Measurements from ENCODE around the gene SURF1. TPM values are rescaled to one million over a fixed set of nuclear protein-coding genes. Genes with fewer than 3 reads are reported as not detected.

SURF1 gene
- total RNA-seq, 1 experiment from 2014 or later: 45.6 TPM

- no peak for ATAC-seq
- H3K36me3 ChIP-seq (ENCODE audit: control insufficient read depth, insufficient read depth, low read length): no peaks in the 10 kb centered on the region
- CTCF ChIA-PET: no interaction called here
- no peak overlapping the region for H3K4me3 ChIP-seq (ENCODE audit: low read depth in 2 of 2, low read length in 2 of 2)
- DNase-seq (ENCODE audit: low read depth, low spot score): no peak
- in situ Hi-C loops (cut with HindIII; ENCODE audit: low pct_unique_long_range_greater_than_20kb, low sequenced_read_pairs): no loop called here
- H3K27me3 ChIP-seq (ENCODE audit: control insufficient read depth, insufficient read depth, low read length): no peaks in the 10 kb centered on the region
- no peaks in the 10 kb centered on the region for H3K4me1 ChIP-seq (ENCODE audit: control insufficient read depth, insufficient read depth, low read length)
- no peak for TF ChIP-seq POLR2AphosphoS5 (IDR thresholded peaks at IDR 0.05; ENCODE audit: low read depth, low read length)
- no peak for TF ChIP-seq CTCF (IDR thresholded peaks at IDR 0.05)
- TF ChIP-seq REST (IDR thresholded peaks at IDR 0.05; ENCODE audit: insufficient read depth in 1 of 2, low read depth in 2 of 2, low read length in 1 of 2): no peak
- TF ChIP-seq TCF7L2 (IDR thresholded peaks at IDR 0.05; ENCODE audit: low read depth, low read length): no peak
- no peak for TF ChIP-seq SIN3A (IDR thresholded peaks at IDR 0.05; ENCODE audit: borderline replicate concordance, insufficient read depth, low read depth, low read length)
- H3K9me3 ChIP-seq (ENCODE audit: control insufficient read depth, insufficient read depth, low read depth, low read length): no peaks in the 10 kb centered on the region
- POLR2A ChIA-PET: no interaction called here
- no peak overlapping the region for H3K27ac ChIP-seq (ENCODE audit: low read length)
- no TSS peak for BruUV-seq (replicated peaks)
- intact Hi-C loops (cut with micrococcal nuclease; ENCODE audit: unreplicated experiment): no loop called here
Measured at GRCh38 chr9:133323211-133323610, 33.1 kb downstream of the SURF1 start.

- TF ChIP-seq REST (IDR thresholded peaks at IDR 0.05; ENCODE audit: insufficient read depth in 1 of 2, low read depth in 2 of 2, low read length in 1 of 2): no peak
- TF ChIP-seq CTCF (IDR thresholded peaks at IDR 0.05): no peak
- TF ChIP-seq SIN3A (IDR thresholded peaks at IDR 0.05; ENCODE audit: borderline replicate concordance, insufficient read depth, low read depth, low read length): no peak
- no peak for TF ChIP-seq TCF7L2 (IDR thresholded peaks at IDR 0.05; ENCODE audit: low read depth, low read length)
- no peak for TF ChIP-seq POLR2AphosphoS5 (IDR thresholded peaks at IDR 0.05; ENCODE audit: low read depth, low read length)
- no peaks in the 10 kb centered on the region for H3K4me1 ChIP-seq (ENCODE audit: control insufficient read depth, insufficient read depth, low read length)
- no peaks in the 10 kb centered on the region for H3K9me3 ChIP-seq (ENCODE audit: control insufficient read depth, insufficient read depth, low read depth, low read length)
- no peaks in the 10 kb centered on the region for H3K27me3 ChIP-seq (ENCODE audit: control insufficient read depth, insufficient read depth, low read length)
- BruUV-seq (replicated peaks): no TSS peak
- ATAC-seq (no peak), DNase-seq (ENCODE audit: low read depth, low spot score) (no peak)
- POLR2A ChIA-PET: no interaction called here
- in situ Hi-C loops (cut with HindIII; ENCODE audit: low pct_unique_long_range_greater_than_20kb, low sequenced_read_pairs): no loop called here
- H3K4me3 ChIP-seq (ENCODE audit: low read depth in 2 of 2, low read length in 2 of 2): no peak overlapping the region
- H3K36me3 ChIP-seq (ENCODE audit: control insufficient read depth, insufficient read depth, low read length): no peaks in the 10 kb centered on the region
- intact Hi-C loops (cut with micrococcal nuclease; ENCODE audit: unreplicated experiment): no loop called here
- H3K27ac ChIP-seq (ENCODE audit: low read length): no peak overlapping the region
- CTCF ChIA-PET: no interaction called here
Measured at GRCh38 chr9:133322701-133323100, 33.6 kb downstream of the SURF1 start.
